MM.1S (cell line): Measurements from ENCODE around the gene KTN1.

Experiments
- DNase-seq: peaks from one replicate; pipeline ENCODE4 v3.0.0-alpha.2; 2015
- H2AFZ ChIP-seq: fragments of 300-600 bp; sonication (generic); 2 replicates; pipeline ENCODE4 v1.6.0; 2016; ENCODE audit warnings: antibody characterized with exemption, low read length
- H3F3A ChIP-seq: fragments of 300-600 bp; sonication (generic); 2 replicates; pipeline ENCODE4 v1.6.1; 2016; ENCODE audit warnings: mild to moderate bottlenecking, antibody characterized with exemption, low read length, moderate library complexity, mixed read lengths; ENCODE audit not compliant: insufficient read depth
- H3K27ac ChIP-seq: fragments of 300-600 bp; sonication (generic); 2 replicates; pipeline ENCODE4 v1.5.1; 2016; ENCODE audit warnings: mild to moderate bottlenecking, low read length
- H3K27me3 ChIP-seq: fragments of 300-600 bp; sonication (generic); replicated peaks from 2 replicates; pipeline ENCODE4 v1.6.0; 2016; ENCODE audit warnings: low read length; ENCODE audit not compliant: insufficient read depth
- H3K36me3 ChIP-seq: fragments of 300-600 bp; sonication (generic); replicated peaks from 2 replicates; pipeline ENCODE4 v1.6.1; 2016; ENCODE audit warnings: mild to moderate bottlenecking, low read length, mixed read lengths; ENCODE audit not compliant: insufficient read depth
- H3K4me1 ChIP-seq: fragments of 300-600 bp; sonication (generic); 2 replicates; pipeline ENCODE4 v1.6.1; 2016; ENCODE audit warnings: low read length, mixed read lengths
- H3K4me2 ChIP-seq: fragments of 300-600 bp; sonication (generic); 2 replicates; pipeline ENCODE4 v1.6.0; 2016; ENCODE audit warnings: low read depth, low read length
- H3K4me3 ChIP-seq: fragments of 300-600 bp; sonication (generic); 2 replicates; pipeline ENCODE4 v1.5.1; 2016; ENCODE audit warnings: low read length, mixed read lengths
- H3K79me2 ChIP-seq: fragments of 300-600 bp; sonication (generic); 2 replicates; pipeline ENCODE4 v1.6.1; 2016; ENCODE audit warnings: mixed run types, low read length, mixed read lengths
- H3K9ac ChIP-seq: fragments of 300-600 bp; sonication (generic); 2 replicates; pipeline ENCODE4 v1.6.1; 2016; ENCODE audit warnings: low read length, mixed read lengths
- H3K9me2 ChIP-seq: fragments of 300-600 bp; sonication (generic); replicated peaks from 2 replicates; pipeline ENCODE4 v1.6.1; 2016; ENCODE audit warnings: mild to moderate bottlenecking, low read length, mixed read lengths; ENCODE audit not compliant: insufficient read depth
- H3K9me3 ChIP-seq: fragments of 300-600 bp; sonication (generic); replicated peaks from 2 replicates; pipeline ENCODE4 v1.6.1; 2016; ENCODE audit warnings: mild to moderate bottlenecking, low read length, mixed read lengths; ENCODE audit not compliant: insufficient read depth
- H4K20me1 ChIP-seq: fragments of 300-600 bp; sonication (generic); 2 replicates; pipeline ENCODE4 v1.6.1; 2016; ENCODE audit warnings: mild to moderate bottlenecking, low read length, moderate library complexity, mixed read lengths; ENCODE audit not compliant: insufficient read depth
- CTCF ChIP-seq: fragments of 300-600 bp; sonication (generic); IDR thresholded peaks from 2 replicates; pipeline ENCODE4 v1.5.1; 2016; ENCODE audit warnings: antibody characterized with exemption, low read length, mixed read lengths
- EZH2 ChIP-seq: fragments of 300-600 bp; sonication (generic); optimal IDR thresholded peaks from 2 replicates; pipeline ENCODE3; 2017; ENCODE audit warnings: low read depth, mild to moderate bottlenecking, antibody characterized with exemption, low read length, mixed read lengths
- EZH2phosphoT487 ChIP-seq: fragments of 300-600 bp; sonication (generic); IDR thresholded peaks from 2 replicates; pipeline ENCODE4 v1.6.1; 2018; ENCODE audit warnings: antibody characterized with exemption, low read length

Gene KTN1

DNA sequence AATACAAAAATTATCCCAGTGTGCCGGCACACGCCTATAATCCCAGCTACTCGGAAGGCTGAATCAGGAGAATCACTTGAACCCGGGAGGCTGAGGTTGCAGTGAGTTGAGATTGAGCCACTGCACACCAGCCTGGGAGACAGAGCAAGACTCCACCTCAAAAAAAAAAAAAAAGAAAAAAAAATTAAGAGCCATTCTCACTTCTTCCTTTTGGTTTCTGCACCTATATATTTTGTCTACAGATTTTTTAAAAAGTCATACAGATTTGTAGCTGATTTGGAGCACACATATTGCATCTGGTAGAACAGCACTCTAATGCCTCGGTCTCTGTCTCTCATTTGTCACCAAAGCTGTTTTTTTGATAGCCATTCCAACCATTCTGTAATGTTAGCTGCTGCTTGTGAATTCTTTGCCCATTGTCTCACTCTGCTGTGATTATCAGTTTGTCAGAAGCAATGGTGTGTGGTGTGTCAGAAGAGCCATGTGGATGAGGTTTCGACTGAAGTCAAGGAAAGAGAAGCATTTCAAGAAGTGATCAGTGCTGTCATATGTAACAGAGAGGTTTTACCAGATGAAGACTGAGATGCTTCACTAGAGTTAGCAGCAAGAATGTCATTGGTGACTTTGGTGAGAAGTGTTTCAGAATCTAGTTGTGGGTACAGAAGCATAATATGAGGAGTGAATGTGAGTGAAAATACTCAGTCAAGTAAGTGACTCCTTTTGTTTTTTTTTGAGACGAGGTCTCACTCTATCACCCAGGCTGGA is 8.7 kb upstream of the KTN1 start:
- Histone ChIP-seq H3F3A (no peaks in the 10 kb centered on the region), H3K9me3 (no peaks in the 10 kb centered on the region), H2AFZ (no peak overlapping the region), H3K27ac (no peak overlapping the region), H3K27me3 (no peaks in the 10 kb centered on the region), H3K4me2 (no peak overlapping the region), H3K79me2 (no peaks in the 10 kb centered on the region), H3K36me3 (no peaks in the 10 kb centered on the region), H3K4me3 (no peak overlapping the region), H3K4me1 (no peaks in the 10 kb centered on the region), H4K20me1 (no peaks in the 10 kb centered on the region), H3K9ac (no peak overlapping the region), H3K9me2 (no peaks in the 10 kb centered on the region)
- DNase-seq, result no peak
- TF ChIP-seq EZH2phosphoT487, result no peak
- TF ChIP-seq EZH2, result no peak
- no peak for TF ChIP-seq CTCF

- no peaks in the 10 kb centered on the region for H3F3A ChIP-seq
- no peaks in the 10 kb centered on the region for H3K79me2 ChIP-seq
- no peak overlapping the region for H2AFZ ChIP-seq
- no peaks in the 10 kb centered on the region for H3K27me3 ChIP-seq
- H4K20me1 ChIP-seq, result no peaks in the 10 kb centered on the region
- no peaks in the 10 kb centered on the region for H3K9me2 ChIP-seq
- no peaks in the 10 kb centered on the region for H3K9me3 ChIP-seq
- no peak for TF ChIP-seq EZH2phosphoT487
- no peak for TF ChIP-seq CTCF
- TF ChIP-seq EZH2, result no peak
- H3K27ac ChIP-seq, result no peak overlapping the region
- H3K4me3 ChIP-seq, result no peak overlapping the region
- no peaks in the 10 kb centered on the region for H3K4me1 ChIP-seq
- H3K9ac ChIP-seq, result no peak overlapping the region
- H3K4me2 ChIP-seq, result no peak overlapping the region
- H3K36me3 ChIP-seq, result no peaks in the 10 kb centered on the region
- no peak for DNase-seq
These were observed 7.4 kb upstream of the KTN1 start for GRCh38 chr14:55572578-55572977.

- Histone ChIP-seq H3K27ac (no peak overlapping the region), H3K9me3 (no peaks in the 10 kb centered on the region)
- no peak for TF ChIP-seq CTCF
- TF ChIP-seq EZH2phosphoT487, result no peak
- no peak for TF ChIP-seq EZH2
These were observed 5.0 kb upstream of the KTN1 start for GRCh38 chr14:55574988-55575387.

More at GRCh38 chr14:55574988-55575387, 5.0 kb upstream of the KTN1 start:
- no peaks in the 10 kb centered on the region for H3K27me3 ChIP-seq
- DNase-seq, result no peak
- no peak overlapping the region for H3K4me2 ChIP-seq
- H3K79me2 ChIP-seq, result no peaks in the 10 kb centered on the region
- no peaks in the 10 kb centered on the region for H3F3A ChIP-seq
- H3K4me3 ChIP-seq, result no peak overlapping the region
- H3K9ac ChIP-seq, result no peak overlapping the region
- H4K20me1 ChIP-seq, result no peaks in the 10 kb centered on the region
- H3K9me2 ChIP-seq, result no peaks in the 10 kb centered on the region
- H2AFZ ChIP-seq, result no peak overlapping the region
- H3K36me3 ChIP-seq, result no peaks in the 10 kb centered on the region
- H3K4me1 ChIP-seq, result no peaks in the 10 kb centered on the region
